HEK293T (cell line): ENCODE measurements around the gene COL23A1.
"Not testable (repeated sequence)": the region's sequence is repeated elsewhere in the genome, so short reads cannot be mapped to it uniquely, and the experiment has no call there.

Source experiments
- BHLHE40 ChIP-seq: fragments of 450-650 bp; IDR thresholded peaks from 2 replicates; pipeline ENCODE4 v1.6.1; 2016; ENCODE audit warnings: mild to moderate bottlenecking, moderate library complexity, borderline replicate concordance
- FOXM1 ChIP-seq: fragments of 450-650 bp; IDR thresholded peaks from 2 replicates; pipeline ENCODE4 v1.6.1; 2017; ENCODE audit warnings: mild to moderate bottlenecking, borderline replicate concordance
- PKNOX1 ChIP-seq: fragments of 450-650 bp; IDR thresholded peaks from 2 replicates; pipeline ENCODE4 v1.6.1; 2016
- SP1 ChIP-seq: fragments of 450-650 bp; IDR thresholded peaks from 2 replicates; pipeline ENCODE4 v1.6.1; 2017
- TARDBP ChIP-seq: fragments of 450-650 bp; IDR thresholded peaks from 2 replicates; pipeline ENCODE4 v1.6.1; 2016

- TF ChIP-seq SP1, TARDBP, FOXM1, BHLHE40, PKNOX1: not testable (repeated sequence)
Observed at GRCh38 chr5:178369469-178369868, 220.7 kb downstream of the COL23A1 start.
